ENCODE data around the gene NLRC5.

The NLRC5 gene

GRCh38 chr16:56966093-56966475 is 23.3 kb upstream of the NLRC5 start:
- no peak for TF ChIP-seq EZH2 (IDR thresholded peaks at IDR 0.05; ENCODE audit: borderline replicate concordance, low read depth, low read length, severe bottlenecking)
- no peak for TF ChIP-seq CTCF (IDR thresholded peaks at IDR 0.05; ENCODE audit: borderline replicate concordance, extremely low read depth, low read length, poor library complexity, severe bottlenecking)
- no peak overlapping the region for H3K9ac ChIP-seq (ENCODE audit: low read depth, low read length)
- no peak overlapping the region for H2AFZ ChIP-seq (ENCODE audit: low read depth, low read length)
- H3K9me3 ChIP-seq (ENCODE audit: insufficient read depth, low read length, severe bottlenecking), result no peaks in the 10 kb centered on the region
- DNase-seq (no peak), ATAC-seq (ENCODE audit: insufficient read depth, low read depth) (no peak)
- H3K4me1 ChIP-seq (ENCODE audit: insufficient read depth, low read length), result no peaks in the 10 kb centered on the region
- no peak overlapping the region for H3K27ac ChIP-seq (ENCODE audit: low read length)
- H4K20me1 ChIP-seq (ENCODE audit: insufficient read depth, low read length), result no peaks in the 10 kb centered on the region
- H3K36me3 ChIP-seq (ENCODE audit: insufficient read depth, low read length), result no peaks in the 10 kb centered on the region
- H3K4me3 ChIP-seq (ENCODE audit: low read depth in 1 of 2, low read length in 2 of 2), result no peak overlapping the region
- H3K4me2 ChIP-seq (ENCODE audit: insufficient read depth, low read length), result no peak overlapping the region
- H3K79me2 ChIP-seq (ENCODE audit: insufficient read depth, low read length), result no peaks in the 10 kb centered on the region
- H3K27me3 ChIP-seq (ENCODE audit: insufficient read depth, low read length, poor library complexity), result no peaks in the 10 kb centered on the region

GRCh38 chr16:56967733-56968132 is 21.6 kb upstream of the NLRC5 start:
- no peak overlapping the region for H3K27ac ChIP-seq (ENCODE audit: low read length)
- no peaks in the 10 kb centered on the region for H3K79me2 ChIP-seq (ENCODE audit: insufficient read depth, low read length)
- H3K4me1 ChIP-seq (ENCODE audit: insufficient read depth, low read length), result no peaks in the 10 kb centered on the region
- no peak overlapping the region for H3K4me3 ChIP-seq (ENCODE audit: low read depth in 1 of 2, low read length in 2 of 2)
- H3K9ac ChIP-seq (ENCODE audit: low read depth, low read length), result no peak overlapping the region
- no peak for TF ChIP-seq EZH2 (IDR thresholded peaks at IDR 0.05; ENCODE audit: borderline replicate concordance, low read depth, low read length, severe bottlenecking)
- no peak for TF ChIP-seq CTCF (IDR thresholded peaks at IDR 0.05; ENCODE audit: borderline replicate concordance, extremely low read depth, low read length, poor library complexity, severe bottlenecking)
- H3K27me3 ChIP-seq (ENCODE audit: insufficient read depth, low read length, poor library complexity), result no peaks in the 10 kb centered on the region
- DNase-seq (no peak), ATAC-seq (ENCODE audit: insufficient read depth, low read depth) (no peak)
- no peaks in the 10 kb centered on the region for H3K36me3 ChIP-seq (ENCODE audit: insufficient read depth, low read length)
- H4K20me1 ChIP-seq (ENCODE audit: insufficient read depth, low read length), result no peaks in the 10 kb centered on the region
- H3K4me2 ChIP-seq (ENCODE audit: insufficient read depth, low read length), result no peak overlapping the region
- no peak overlapping the region for H2AFZ ChIP-seq (ENCODE audit: low read depth, low read length)
- no peaks in the 10 kb centered on the region for H3K9me3 ChIP-seq (ENCODE audit: insufficient read depth, low read length, severe bottlenecking)

GRCh38 chr16:56969769-56970168 is 19.6 kb upstream of the NLRC5 start:
- no peak overlapping the region for H3K27ac ChIP-seq (ENCODE audit: low read length)
- H3K9ac ChIP-seq (ENCODE audit: low read depth, low read length), result no peak overlapping the region
- DNase-seq (no peak), ATAC-seq (ENCODE audit: insufficient read depth, low read depth) (no peak)
- no peak overlapping the region for H3K4me3 ChIP-seq (ENCODE audit: low read depth in 1 of 2, low read length in 2 of 2)
- H3K4me1 ChIP-seq (ENCODE audit: insufficient read depth, low read length), result no peaks in the 10 kb centered on the region
- H4K20me1 ChIP-seq (ENCODE audit: insufficient read depth, low read length), result no peaks in the 10 kb centered on the region
- H3K36me3 ChIP-seq (ENCODE audit: insufficient read depth, low read length), result no peaks in the 10 kb centered on the region
- no peak overlapping the region for H3K4me2 ChIP-seq (ENCODE audit: insufficient read depth, low read length)
- no peaks in the 10 kb centered on the region for H3K27me3 ChIP-seq (ENCODE audit: insufficient read depth, low read length, poor library complexity)
- TF ChIP-seq CTCF (IDR thresholded peaks at IDR 0.05; ENCODE audit: borderline replicate concordance, extremely low read depth, low read length, poor library complexity, severe bottlenecking) (no peak), EZH2 (IDR thresholded peaks at IDR 0.05; ENCODE audit: borderline replicate concordance, low read depth, low read length, severe bottlenecking) (no peak)
- no peaks in the 10 kb centered on the region for H3K79me2 ChIP-seq (ENCODE audit: insufficient read depth, low read length)
- no peaks in the 10 kb centered on the region for H3K9me3 ChIP-seq (ENCODE audit: insufficient read depth, low read length, severe bottlenecking)
- no peak overlapping the region for H2AFZ ChIP-seq (ENCODE audit: low read depth, low read length)

All from DND-41 (cell line).